Upper lobe of right lung (tissue), 1 donor: ENCODE results near the gene RXFP2. TPM values are rescaled to one million over a fixed set of nuclear protein-coding genes. Genes with fewer than 3 reads are reported as not detected.

Source experiments
- ATAC-seq: fragments of 200-7000 bp; cut with Tn5 transposase; one replicate; pipeline ENCODE4 v1.9.1; 2020; ENCODE audit warnings: mild to moderate bottlenecking, moderate library complexity
- DNase-seq: peaks from one replicate; pipeline ENCODE4 v3.0.0-alpha.2; 2020
- H3K27ac ChIP-seq: fragments of 200-600 bp; one replicate; pipeline ENCODE4 v1.8.0; 2022
- H3K27me3 ChIP-seq: fragments of 200-600 bp; one replicate; pipeline ENCODE4 v1.8.0; 2022; ENCODE audit warnings: mild to moderate bottlenecking
- H3K36me3 ChIP-seq: fragments of 200-600 bp; one replicate; pipeline ENCODE4 v1.8.0; 2022
- H3K4me1 ChIP-seq: fragments of 200-600 bp; one replicate; pipeline ENCODE4 v1.8.0; 2022
- H3K4me3 ChIP-seq: fragments of 200-600 bp; one replicate; pipeline ENCODE4 v1.8.0; 2022; ENCODE audit warnings: mild to moderate bottlenecking
- H3K9me3 ChIP-seq: fragments of 200-600 bp; one replicate; pipeline ENCODE4 v1.8.0; 2022
- CTCF ChIP-seq: fragments of 200-600 bp; IDR thresholded peaks from one replicate; pipeline ENCODE4 v1.8.0; 2022; ENCODE audit warnings: antibody characterized with exemption
- intact Hi-C: fragments of 100-400 bp; cut with DNase I; formaldehyde crosslinking; loops from one replicate; pipeline ENCODE4 v1.11.0; 2022
- total RNA-seq: library from RNA; stranded (reverse); fragmentation: NEBNext Ultra II Directional; extraction: Animal tissue kit (Norgen Biotek cat#: 25700); gene quantifications from one replicate; pipeline ENCODE4 v1.2.1, GENCODE V29; 2021
- donor health status: DM: no; HTN: yes; CAD: no; lungs with severe emphysema.

The RXFP2 gene
- total RNA-seq, 1 donor from 2014 or later = not detected

DNA sequence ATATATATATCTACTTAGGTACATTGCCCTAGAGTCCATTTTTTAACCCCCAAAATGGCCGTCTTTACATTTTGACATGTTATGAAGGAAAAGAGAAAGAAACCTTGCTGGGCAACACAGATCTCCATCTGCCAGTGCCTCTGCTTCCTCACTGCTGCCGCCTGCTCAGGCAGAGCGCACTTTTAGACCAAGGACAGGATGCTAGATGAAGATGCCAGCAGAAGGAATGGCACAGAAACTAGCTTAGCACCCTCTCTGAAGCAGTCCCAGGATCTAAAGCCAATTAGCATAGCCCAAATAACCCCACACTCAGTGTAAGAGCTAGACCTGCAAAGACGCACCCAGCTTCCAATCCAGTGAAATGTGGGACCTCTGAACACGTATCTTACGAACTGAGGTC, 111.9 kb downstream of the RXFP2 start:
- H3K4me1 ChIP-seq = peaks cover 6% of the 10 kb centered on the region
- H3K27me3 ChIP-seq = no peaks in the 10 kb centered on the region
- intact Hi-C loops = no loop called here
- no peak for TF ChIP-seq CTCF
- ATAC-seq (no peak), DNase-seq (no peak)
- no peak overlapping the region for H3K27ac ChIP-seq
- no peaks in the 10 kb centered on the region for H3K9me3 ChIP-seq
- no peaks in the 10 kb centered on the region for H3K36me3 ChIP-seq
- H3K4me3 ChIP-seq = no peak overlapping the region
